NCI-H187 (cell line): ENCODE results near the gene INHBE.

ENCODE experiments used
- DNase-seq, 2 experiments: peaks; one replicate each; lab custom pipeline; 2025; lab: John Stamatoyannopoulos, UW

Gene INHBE

DNA sequence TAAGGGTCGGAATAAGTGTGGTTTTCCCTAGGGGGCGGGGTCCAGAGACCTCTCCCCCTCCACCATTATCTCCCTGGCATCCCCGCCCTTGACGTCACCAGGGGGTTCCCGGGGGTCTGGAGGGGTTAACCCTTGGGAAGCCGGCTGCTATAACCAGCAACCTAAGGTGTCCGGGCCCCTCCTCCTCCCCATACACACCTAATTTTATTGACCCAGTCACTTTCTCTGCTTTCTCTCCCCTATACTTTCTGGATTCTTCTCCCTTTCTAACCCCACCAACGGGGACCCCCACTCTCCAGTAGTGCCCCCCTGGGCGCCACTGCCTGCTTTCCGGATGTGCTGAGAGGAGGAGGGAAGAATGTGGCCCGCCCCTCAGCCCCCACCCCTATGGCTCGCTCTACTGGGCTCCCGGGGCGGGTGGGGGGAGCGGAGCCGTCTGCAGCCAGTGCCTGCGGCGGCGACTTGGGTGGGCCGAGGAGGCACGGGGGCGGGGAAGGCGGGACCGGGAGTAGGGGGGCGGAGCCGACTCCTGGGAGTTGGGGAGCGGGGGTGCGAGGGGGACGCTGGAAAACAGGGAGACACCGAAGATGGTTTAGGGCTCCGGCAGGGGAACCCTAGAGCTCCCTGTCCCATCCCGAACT is 6.3 kb downstream of the INHBE start:
- DNase-seq = no peak

DNA sequence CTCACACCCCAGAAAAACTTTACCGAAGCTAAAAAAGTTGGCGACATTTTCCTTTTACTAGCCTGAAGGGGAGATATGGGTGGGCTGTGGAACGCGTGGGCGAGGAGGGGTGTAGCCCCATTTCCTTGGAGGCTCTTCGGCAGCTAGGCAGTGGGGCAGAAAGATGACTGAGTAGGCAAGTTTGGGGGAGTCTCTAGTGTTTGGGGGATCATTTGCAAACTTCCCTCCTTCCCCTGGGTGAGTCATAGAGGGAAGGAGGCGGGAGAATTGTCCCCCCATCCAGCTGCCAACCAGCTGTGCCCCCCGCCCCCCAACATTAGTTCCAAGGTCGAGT is 6.8 kb downstream of the INHBE start:
- DNase-seq = no peak

DNA sequence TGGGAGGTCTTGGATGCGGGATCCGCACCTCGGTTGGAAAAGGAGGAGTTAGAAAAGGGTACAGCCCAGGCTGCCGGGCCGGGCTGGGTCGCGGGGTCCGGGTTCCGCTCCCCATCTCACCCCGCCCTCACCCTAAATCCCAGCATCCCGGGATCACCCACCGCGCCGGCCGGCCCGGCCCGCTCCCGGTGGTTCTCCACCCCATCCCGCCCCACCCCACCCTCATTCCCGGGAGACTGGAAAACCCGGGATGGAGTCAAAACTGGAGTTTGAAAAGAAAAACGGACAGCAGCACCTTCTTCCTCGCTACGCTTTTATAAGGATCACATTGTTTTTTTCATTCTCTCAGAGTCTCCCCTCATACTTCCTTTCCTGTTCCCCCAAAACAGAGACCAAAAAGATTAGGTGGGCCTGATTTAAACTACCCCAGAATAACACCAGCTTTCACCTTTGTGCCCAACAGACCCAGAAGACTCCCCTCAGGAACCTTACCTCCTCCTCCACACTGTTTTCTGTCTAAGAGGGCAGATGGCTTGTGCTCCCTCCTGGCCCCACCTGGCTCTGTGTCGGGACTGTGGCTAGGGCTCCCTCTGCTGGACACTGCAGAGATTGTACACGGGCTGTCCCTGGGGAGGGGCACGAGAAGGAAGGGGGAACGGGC is 7.3 kb downstream of the INHBE start:
- DNase-seq = peak; percentile 84 to 93

DNA sequence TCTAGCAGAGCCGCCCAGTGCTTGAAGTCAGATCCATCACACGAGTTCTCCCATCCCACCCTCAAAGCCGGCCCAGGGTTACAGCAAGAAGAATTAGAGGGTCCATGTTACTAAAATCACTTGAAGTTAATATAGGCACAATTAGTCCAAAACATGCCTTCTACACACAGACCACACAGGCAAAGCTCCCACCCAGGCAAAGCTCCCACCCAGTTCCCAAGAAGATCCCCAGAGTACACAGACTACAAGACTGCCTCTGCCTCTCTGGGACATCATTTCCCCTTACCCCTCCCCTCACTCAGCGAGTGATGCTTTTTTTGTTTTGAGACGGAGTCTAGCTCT is 7.8 kb downstream of the INHBE start:
- no peak for DNase-seq

DNA sequence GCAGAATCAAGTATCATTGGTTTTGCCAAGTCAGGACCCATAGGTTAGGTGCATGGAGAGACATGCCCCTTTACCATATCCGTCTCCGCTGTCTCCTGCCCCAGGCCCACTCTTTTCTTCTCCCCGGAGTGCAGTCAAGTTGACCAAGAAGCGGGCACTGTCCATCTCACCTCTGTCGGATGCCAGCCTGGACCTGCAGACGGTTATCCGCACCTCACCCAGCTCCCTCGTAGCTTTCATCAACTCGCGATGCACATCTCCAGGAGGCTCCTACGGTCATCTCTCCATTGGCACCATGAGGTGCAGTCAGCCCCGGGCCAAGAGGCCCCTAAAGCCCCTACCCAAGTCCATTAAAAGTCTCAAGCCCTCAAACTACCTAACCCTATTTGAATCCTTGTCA is 9.5 kb downstream of the INHBE start:
- no peak for DNase-seq

DNA sequence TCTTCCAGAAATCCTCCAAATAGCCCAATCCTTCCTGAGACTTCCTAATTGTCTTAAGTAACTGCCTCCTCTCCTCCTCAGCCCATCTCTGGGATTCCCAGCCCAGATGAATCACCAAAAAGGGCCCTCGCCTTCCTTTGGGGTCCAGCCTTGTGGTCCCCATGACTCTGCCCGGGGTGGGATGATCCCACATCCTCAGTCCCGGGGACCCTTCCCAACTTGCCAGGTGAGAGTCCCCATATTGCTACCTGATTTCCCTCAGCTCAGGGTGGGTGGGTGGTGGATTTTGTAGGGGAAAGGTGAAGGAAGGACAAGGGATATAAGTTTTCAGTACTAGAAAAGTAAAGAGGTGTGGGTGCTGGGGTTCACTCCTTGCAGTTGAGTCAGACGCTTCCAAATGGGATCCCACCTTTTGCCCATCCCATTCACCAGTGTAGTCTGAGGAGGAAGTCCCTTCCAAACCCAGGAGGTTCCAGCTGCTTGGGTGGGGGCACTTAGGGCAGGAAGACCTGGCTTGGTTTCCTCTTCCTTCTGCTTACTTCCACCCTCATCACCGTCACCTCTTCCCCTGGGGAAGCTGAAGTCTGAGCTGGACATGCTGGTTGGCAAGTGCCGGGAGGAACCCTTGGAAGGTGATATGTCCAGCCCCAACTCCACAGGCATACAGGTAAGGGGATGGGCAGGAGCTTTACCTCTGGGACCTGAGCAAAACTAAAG is 10.1 kb downstream of the INHBE start:
- no peak for DNase-seq

DNA sequence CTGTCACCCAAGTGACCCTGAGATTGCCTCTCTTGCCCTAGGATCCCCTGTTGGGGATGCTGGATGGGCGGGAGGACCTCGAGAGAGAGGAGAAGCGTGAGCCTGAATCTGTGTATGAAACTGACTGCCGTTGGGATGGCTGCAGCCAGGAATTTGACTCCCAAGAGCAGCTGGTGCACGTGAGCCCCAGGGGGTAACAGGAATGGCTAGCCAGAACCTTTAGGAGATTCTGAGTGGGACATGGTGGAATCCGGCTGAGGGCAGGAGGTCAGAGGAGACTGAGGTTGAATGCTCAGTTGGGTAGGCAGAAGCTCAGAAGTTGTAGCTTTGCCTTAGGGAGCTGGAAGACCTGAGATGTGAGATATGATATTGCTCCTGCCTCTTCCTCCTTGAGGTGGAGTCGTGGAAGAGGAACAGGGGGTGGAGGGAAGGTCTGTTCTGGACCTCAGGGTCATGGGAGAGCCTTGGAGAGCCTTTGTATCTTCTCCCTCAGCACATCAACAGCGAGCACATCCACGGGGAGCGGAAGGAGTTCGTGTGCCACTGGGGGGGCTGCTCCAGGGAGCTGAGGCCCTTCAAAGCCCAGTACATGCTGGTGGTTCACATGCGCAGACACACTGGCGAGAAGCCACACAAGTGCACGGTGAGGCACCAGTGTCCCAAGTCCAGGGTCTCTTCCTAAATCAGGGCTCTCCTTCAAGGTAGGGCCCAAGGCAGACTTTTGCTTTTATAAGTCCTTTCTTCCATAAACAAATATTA is 10.8 kb downstream of the INHBE start:
- no peak for DNase-seq

DNA sequence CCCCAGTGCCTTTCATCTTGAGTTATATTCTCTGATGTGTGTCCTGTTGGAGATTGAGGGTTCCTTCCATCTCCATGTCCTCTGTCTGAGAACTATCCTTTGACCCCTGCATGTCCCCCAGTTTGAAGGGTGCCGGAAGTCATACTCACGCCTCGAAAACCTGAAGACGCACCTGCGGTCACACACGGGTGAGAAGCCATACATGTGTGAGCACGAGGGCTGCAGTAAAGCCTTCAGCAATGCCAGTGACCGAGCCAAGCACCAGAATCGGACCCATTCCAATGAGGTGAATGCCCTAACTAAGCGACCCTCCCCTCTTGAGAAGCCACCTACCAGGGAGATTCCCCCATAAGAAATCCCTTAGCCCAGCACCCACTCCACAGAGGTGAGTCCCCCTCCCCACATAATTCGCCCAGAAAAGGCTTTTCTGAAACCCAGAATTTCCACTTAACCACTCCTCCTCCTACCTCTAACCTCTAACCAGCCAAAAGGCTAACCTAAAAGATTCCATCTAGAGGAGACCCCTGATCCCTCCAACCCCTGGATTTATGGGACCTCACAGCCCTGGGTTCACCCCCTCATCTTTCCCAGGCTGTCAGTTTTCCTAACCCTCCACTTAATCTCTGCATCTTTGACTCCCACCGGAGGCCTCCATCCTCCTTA is 12.2 kb downstream of the INHBE start:
- DNase-seq = no peak

DNA sequence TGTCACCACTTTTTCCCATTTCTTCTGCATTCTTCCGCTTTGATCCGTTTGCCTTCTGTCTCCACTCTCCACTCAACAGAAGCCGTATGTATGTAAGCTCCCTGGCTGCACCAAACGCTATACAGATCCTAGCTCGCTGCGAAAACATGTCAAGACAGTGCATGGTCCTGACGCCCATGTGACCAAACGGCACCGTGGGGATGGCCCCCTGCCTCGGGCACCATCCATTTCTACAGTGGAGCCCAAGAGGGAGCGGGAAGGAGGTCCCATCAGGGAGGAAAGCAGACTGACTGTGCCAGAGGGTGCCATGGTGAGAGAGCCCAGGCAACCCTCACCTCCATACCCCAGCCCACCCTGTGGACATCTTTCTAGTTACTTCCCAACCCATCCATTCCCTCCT is 12.8 kb downstream of the INHBE start:
- no peak for DNase-seq

DNA sequence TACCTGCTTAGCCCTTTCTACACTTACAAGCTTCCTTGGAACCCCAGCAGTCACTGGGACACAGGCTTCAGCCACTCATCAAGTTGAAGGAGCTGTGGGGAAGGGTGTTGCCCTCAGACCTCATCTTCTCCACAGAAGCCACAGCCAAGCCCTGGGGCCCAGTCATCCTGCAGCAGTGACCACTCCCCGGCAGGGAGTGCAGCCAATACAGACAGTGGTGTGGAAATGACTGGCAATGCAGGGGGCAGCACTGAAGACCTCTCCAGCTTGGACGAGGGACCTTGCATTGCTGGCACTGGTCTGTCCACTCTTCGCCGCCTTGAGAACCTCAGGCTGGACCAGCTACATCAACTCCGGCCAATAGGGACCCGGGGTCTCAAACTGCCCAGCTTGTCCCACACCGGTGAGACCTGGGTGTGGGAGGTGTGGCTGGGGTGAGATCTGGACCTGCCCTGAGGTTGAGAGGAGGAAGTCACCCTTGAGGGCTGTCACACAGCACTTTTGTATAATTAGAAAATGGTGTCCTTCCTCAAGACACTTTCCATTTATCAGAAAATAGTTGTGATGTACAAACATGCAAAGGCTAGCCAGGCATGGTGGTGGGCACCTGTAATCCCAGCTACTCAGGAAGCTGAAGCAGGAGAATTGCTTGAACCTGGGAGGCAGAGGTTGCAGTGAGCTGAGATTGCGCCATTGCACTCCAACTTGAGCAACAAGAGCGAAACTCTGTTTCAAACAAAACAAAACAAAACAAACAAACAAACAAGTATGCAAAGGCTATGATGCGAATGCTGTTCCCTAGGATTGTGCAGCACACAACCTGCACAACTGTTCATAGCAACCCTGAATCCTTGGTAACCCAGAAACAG is 14.4 kb downstream of the INHBE start:
- DNase-seq = no peak

DNA sequence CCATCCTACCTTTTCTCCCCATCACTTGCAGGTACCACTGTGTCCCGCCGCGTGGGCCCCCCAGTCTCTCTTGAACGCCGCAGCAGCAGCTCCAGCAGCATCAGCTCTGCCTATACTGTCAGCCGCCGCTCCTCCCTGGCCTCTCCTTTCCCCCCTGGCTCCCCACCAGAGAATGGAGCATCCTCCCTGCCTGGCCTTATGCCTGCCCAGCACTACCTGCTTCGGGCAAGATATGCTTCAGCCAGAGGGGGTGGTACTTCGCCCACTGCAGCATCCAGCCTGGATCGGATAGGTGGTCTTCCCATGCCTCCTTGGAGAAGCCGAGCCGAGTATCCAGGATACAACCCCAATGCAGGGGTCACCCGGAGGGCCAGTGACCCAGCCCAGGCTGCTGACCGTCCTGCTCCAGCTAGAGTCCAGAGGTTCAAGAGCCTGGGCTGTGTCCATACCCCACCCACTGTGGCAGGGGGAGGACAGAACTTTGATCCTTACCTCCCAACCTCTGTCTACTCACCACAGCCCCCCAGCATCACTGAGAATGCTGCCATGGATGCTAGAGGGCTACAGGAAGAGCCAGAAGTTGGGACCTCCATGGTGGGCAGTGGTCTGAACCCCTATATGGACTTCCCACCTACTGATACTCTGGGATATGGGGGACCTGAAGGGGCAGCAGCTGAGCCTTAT is 15.3 kb downstream of the INHBE start:
- DNase-seq = no peak

DNA sequence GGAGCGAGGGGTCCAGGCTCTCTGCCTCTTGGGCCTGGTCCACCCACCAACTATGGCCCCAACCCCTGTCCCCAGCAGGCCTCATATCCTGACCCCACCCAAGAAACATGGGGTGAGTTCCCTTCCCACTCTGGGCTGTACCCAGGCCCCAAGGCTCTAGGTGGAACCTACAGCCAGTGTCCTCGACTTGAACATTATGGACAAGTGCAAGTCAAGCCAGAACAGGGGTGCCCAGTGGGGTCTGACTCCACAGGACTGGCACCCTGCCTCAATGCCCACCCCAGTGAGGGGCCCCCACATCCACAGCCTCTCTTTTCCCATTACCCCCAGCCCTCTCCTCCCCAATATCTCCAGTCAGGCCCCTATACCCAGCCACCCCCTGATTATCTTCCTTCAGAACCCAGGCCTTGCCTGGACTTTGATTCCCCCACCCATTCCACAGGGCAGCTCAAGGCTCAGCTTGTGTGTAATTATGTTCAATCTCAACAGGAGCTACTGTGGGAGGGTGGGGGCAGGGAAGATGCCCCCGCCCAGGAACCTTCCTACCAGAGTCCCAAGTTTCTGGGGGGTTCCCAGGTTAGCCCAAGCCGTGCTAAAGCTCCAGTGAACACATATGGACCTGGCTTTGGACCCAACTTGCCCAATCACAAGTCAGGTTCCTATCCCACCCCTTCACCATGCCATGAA is 16.0 kb downstream of the INHBE start:
- no peak for DNase-seq

DNA sequence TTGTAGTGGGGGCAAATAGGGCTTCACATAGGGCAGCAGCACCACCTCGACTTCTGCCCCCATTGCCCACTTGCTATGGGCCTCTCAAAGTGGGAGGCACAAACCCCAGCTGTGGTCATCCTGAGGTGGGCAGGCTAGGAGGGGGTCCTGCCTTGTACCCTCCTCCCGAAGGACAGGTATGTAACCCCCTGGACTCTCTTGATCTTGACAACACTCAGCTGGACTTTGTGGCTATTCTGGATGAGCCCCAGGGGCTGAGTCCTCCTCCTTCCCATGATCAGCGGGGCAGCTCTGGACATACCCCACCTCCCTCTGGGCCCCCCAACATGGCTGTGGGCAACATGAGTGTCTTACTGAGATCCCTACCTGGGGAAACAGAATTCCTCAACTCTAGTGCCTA is 16.6 kb downstream of the INHBE start:
- DNase-seq = no peak

DNA sequence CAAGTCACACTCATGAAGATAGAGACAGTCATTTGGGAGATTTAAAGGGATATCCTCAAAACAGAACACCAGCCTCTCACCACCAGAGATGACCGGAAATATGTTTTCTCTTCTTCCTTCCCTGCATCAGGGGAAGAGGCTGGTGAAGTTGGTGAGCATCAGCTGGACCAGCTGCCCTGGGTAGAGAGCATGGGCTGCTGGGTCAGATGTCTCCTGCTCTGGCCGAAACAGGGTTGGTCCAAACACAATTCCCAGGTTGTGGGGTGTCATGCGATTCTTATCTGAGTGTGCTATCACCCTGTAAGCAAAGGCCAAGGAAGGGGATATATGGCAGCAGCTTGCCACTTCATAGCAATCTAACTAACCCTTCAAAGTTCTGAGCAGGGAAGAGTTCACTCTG is 17.3 kb downstream of the INHBE start:
- DNase-seq = no peak

DNA sequence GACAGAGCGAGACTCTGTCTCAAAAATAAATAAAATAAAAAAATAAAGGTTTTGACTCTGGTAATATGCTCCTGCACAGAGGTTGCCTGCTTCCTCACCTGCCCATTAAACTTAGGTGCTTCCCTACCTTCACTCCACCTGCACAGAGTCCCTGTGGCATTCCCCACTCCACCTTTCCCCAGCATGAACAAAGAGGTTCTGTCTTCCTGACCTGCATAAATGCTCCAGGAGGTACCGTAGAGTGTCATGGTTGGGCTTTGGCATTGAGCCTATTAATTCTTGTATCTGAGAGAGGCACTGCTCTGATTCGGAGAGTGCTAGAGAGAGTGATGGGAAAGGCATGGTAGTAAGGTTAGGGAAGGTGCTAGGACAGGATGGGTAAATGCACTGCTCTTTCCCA is 18.3 kb downstream of the INHBE start:
- DNase-seq = no peak

DNA sequence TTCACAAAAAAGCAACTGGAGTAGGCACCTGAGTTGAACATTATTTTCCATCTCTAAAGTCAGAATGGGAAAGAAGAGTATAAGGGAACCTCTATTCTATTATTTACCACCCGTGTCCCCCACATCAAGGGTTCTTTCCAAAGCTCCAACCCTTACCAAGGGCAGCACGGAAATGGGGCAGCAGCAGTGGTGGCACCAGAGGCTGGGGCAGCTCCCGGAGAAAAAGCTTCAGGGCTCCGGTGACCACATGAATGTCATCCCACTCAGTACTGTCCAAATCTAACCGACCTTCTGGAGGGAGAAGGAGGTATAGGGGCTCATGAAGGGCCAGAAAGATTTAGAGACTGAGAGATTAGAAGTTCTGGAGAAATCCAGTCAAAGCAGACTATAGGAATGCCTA is 18.8 kb downstream of the INHBE start:
- DNase-seq = no peak

DNA sequence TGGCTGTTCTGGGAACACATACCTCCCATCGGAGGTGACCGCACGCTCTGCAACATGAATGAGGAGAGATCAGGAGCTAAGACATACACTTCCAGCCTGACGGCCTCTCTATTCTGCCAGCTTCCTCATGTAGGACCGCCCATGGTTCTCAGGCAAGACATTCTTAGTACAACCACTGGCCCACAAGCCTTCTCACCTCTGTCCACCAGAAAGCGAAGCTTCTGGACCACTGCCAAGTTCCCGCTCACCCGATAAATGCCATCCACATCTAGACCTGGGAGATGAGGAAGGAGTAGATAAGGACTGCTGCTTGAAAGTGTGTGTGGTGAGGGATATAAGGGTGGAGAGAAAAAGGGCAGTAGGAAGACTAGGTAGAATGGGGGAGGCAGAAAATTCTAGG is 19.3 kb downstream of the INHBE start:
- no peak for DNase-seq

DNA sequence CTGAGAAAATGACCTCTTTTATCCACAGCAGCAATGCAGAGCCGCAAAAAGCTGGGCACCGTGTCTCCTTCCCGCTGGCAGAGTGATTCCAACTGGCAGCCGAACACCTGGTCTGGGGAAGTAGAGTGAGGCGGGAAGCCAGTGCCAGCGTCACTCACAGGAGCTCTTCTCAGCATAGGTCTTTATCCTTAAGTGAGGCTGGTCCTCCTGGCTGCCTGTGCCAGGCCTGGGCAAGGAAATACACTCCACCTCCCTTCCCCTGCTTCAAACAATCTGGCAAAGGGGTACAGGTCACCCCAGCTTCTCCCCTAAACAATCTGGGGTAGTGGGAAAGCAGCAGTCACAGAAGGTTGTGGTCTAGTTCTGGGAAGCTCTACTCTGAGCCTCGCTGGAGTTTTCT is 19.8 kb downstream of the INHBE start:
- no peak for DNase-seq

DNA sequence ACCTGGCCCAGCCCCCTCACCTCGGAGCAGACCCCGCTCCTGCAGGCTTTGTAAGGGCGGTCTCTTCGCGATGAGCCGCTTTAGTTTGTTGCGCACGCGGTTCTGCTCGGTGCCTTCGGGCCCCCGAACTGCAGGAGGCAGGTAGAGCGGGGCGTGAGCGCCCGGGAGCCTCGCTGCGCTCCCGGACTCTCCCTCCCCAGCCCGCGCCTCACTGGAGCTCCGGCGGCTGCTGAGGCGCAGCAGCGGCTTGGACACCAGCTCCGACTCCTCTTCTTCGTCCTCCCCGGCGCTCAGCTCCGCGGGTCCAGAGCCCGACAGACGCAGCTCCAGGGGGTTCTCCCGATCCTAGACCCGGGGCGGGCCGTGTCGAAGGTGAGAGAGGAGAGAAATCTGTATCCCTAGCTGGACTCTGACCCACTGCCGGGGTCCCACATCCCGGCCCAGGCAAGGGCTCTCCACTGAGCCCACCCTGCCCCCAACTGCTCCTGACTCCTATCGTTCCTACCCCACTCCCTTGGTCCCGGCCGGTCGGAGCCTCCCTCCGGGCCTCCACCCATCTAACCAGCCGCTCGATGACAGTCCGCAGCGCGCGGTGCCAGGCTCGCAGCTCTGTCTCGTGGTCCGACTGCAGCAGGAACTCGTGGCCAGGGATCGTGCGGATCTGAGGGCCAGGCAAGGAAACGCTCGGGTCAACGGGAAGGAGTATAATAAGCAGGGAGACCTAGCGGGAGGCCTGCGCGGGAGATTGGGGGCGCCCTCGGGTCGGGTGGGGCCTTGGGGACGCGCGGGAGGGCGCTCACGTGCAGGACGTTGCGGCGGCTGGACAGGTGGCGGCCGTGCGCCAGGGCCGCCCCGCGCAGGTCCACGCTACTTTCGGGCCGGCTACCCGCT is 20.4 kb downstream of the INHBE start:
- no peak for DNase-seq
